A549 (cell line): ENCODE data around the gene HLA-DQB2. TPM values are rescaled to one million over a fixed set of nuclear protein-coding genes. Genes with fewer than 3 reads are reported as not detected.
"Not testable (repeated sequence)": the region's sequence is repeated elsewhere in the genome, so short reads cannot be mapped to it uniquely, and the experiment has no call there.

Experiments
- ATAC-seq, 2 experiments: fragments of 200-7000 bp in 1 of 2; fragments of >200 bp in 1 of 2; cut with Nextera tagmentation in 1 of 2; cut with Tn5 transposase in 1 of 2; 3 replicates each; pipeline versions ENCODE4 v1.8.0 to v1.9.1; 2018 to 2020; ENCODE audit warnings: mild to moderate bottlenecking in 1 of 2, moderate library complexity in 1 of 2
- CTCF ChIA-PET: fragments of 300-600 bp; sonication (Branson Sonifier 250); formaldehyde crosslinking; extraction: SDS; loops from one replicate; lab custom pipeline; 2021; ENCODE audit warnings: antibody characterized with exemption, inconsistent platforms; lab: Yijun Ruan, JAX
- POLR2A ChIA-PET: fragments of 350-600 bp; formaldehyde crosslinking; extraction: SDS; loops from one replicate; lab custom pipeline; 2021; ENCODE audit warnings: antibody characterized with exemption, inconsistent platforms; lab: Yijun Ruan, JAX
- DNase-seq, 2 experiments: peaks; one replicate each; pipeline versions ENCODE4 v3.0.0 to v3.0.0-alpha.2; 2011 to 2016; ENCODE audit warnings: low read depth in 1 of 2, low spot score in 1 of 2
- FAIRE-seq: peaks from 2 replicates; lab custom pipeline; 2011; peaks lifted over from hg19 to GRCh38; lab: Jason Lieb, UNC
- H3K27ac ChIP-seq, 2 experiments: fragments of >200 bp; sonication (Bioruptor Twin); formaldehyde crosslinking; 3 replicates each; pipeline ENCODE4 v1.5.1; 2016 to 2017
- H3K4me1 ChIP-seq: fragments of >200 bp; sonication (Bioruptor Twin); formaldehyde crosslinking; 3 replicates; pipeline ENCODE4 v1.6.1; 2016
- H3K4me2 ChIP-seq: fragments of >200 bp; sonication (Bioruptor Twin); formaldehyde crosslinking; 3 replicates; pipeline ENCODE4 v1.6.1; 2016
- H3K4me3 ChIP-seq: fragments of >200 bp; sonication (Bioruptor Twin); formaldehyde crosslinking; 3 replicates; pipeline ENCODE4 v1.5.1; 2016
- H3K9me3 ChIP-seq: fragments of >200 bp; sonication (Bioruptor Twin); formaldehyde crosslinking; 3 replicates; pipeline ENCODE4 v1.6.1; 2016
- CHD4 ChIP-seq: fragments of 200-600 bp; sonication (generic); IDR thresholded peaks from 2 replicates; pipeline ENCODE4 v1.6.1; 2016; ENCODE audit warnings: antibody characterized with exemption, mild to moderate bottlenecking, borderline replicate concordance
- FOSB ChIP-seq: fragments of 250-450 bp; sonication (Bioruptor Pico); IDR thresholded peaks from 2 replicates; pipeline ENCODE4 v1.5.0; 2020; ENCODE audit warnings: mild to moderate bottlenecking, moderate library complexity
- FOSL2 ChIP-seq, 2 experiments: fragments of 450-650 bp in 1 of 2; fragments of >200 bp in 1 of 2; sonication (Bioruptor Twin) in 1 of 2; formaldehyde crosslinking; IDR thresholded peaks; 2 replicates each; pipeline versions ENCODE4 v1.5.0 to v1.6.1; 2016 to 2020; ENCODE audit warnings: mild to moderate bottlenecking in 1 of 2, moderate library complexity in 1 of 2
- FOXS1 ChIP-seq: fragments of 250-450 bp; sonication (Bioruptor Pico); IDR thresholded peaks from 2 replicates; pipeline ENCODE4 v1.5.0; 2020; ENCODE audit warnings: mild to moderate bottlenecking, moderate library complexity
- JUNB ChIP-seq: fragments of >200 bp; sonication (Bioruptor Twin); formaldehyde crosslinking; IDR thresholded peaks from 2 replicates; pipeline ENCODE4 v1.6.1; 2016
- MAZ ChIP-seq: fragments of 150-350 bp; IDR thresholded peaks from 2 replicates; pipeline ENCODE4 v1.6.1; 2014; ENCODE audit warnings: antibody characterized with exemption, low read depth, low read length, borderline replicate concordance
- MYC ChIP-seq: IDR thresholded peaks from 2 replicates; pipeline ENCODE4 v1.6.1; 2012; ENCODE audit warnings: mild to moderate bottlenecking, inconsistent platforms, low read length, improper control_type of control experiment, borderline replicate concordance
- POLR2AphosphoS2 ChIP-seq: conservative IDR thresholded peaks from 2 replicates; pipeline ENCODE4 v1.6.1; 2012; ENCODE audit warnings: low read length, improper control_type of control experiment, inconsistent platforms
- RAD21 ChIP-seq, 2 experiments: fragments of >200 bp in 1 of 2; sonication (Bioruptor Twin) in 1 of 2; formaldehyde crosslinking in 1 of 2; IDR thresholded peaks in 1 of 2; conservative IDR thresholded peaks in 1 of 2; 2 replicates in 1 of 2; 3 replicates in 1 of 2; pipeline ENCODE4 v1.6.1; 2012 to 2018; ENCODE audit warnings: inconsistent platforms in 1 of 2
- TP53 ChIP-seq: fragments of 250-450 bp; sonication (Bioruptor Pico); IDR thresholded peaks from 2 replicates; pipeline ENCODE4 v1.5.0; 2021; ENCODE audit warnings: mild to moderate bottlenecking, moderate library complexity
- ZC3H11A ChIP-seq: fragments of 450-650 bp; IDR thresholded peaks from 2 replicates; pipeline ENCODE4 v1.6.1; 2014; ENCODE audit warnings: antibody characterized with exemption, mild to moderate bottlenecking
- ZFP36 ChIP-seq: fragments of 450-650 bp; IDR thresholded peaks from 2 replicates; pipeline ENCODE4 v1.6.1; 2014; ENCODE audit warnings: borderline replicate concordance; ENCODE audit not compliant: partially characterized antibody
- ZNF302 ChIP-seq: fragments of 250-450 bp; sonication (Bioruptor Pico); IDR thresholded peaks from 2 replicates; pipeline ENCODE4 v1.9.0; 2021; ENCODE audit warnings: inconsistent platforms, mild to moderate bottlenecking, moderate library complexity
- WGBS: methylation state at CpG from one replicate; pipeline ENCODE4 v1.1.6; 2017; ENCODE audit errors: missing lambda C conversion rate; 5-methylcytosine and 5-hydroxymethylcytosine counted together
- polyA plus RNA-seq, 4 experiments: library from polyadenylated mRNA; depleted of rRNA in 3 of 4; stranded (reverse); fragments of >200 nt; fragmentation: RNase III in 1 of 4; extraction: RNeasy Plus Mini Kit Qiagen cat#74134 plus additional on column Dnase treatment in 1 of 4; gene quantifications; 2 replicates in 3 of 4; 3 replicates in 1 of 4; pipeline ENCODE4 v1.2.3, GENCODE V29; 2011 to 2017
- TF ChIP-seq, protein P1 (sequence below): fragments of >200 bp; sonication (Bioruptor Twin); formaldehyde crosslinking; IDR thresholded peaks from 3 replicates; pipeline ENCODE4 v1.5.1; 2016
- TF ChIP-seq, protein P2 (sequence below): fragments of 200-600 bp; sonication (generic); IDR thresholded peaks from 2 replicates; pipeline ENCODE4 v1.6.1; 2016; ENCODE audit warnings: antibody characterized with exemption, mild to moderate bottlenecking, moderate library complexity
- TF ChIP-seq, protein P3 (sequence below): fragments of 250-450 bp; sonication (Bioruptor Pico); IDR thresholded peaks from 2 replicates; pipeline ENCODE4 v1.5.0; 2021; ENCODE audit warnings: mild to moderate bottlenecking, moderate library complexity, borderline replicate concordance
- TF ChIP-seq, protein P4 (sequence below): fragments of 150-350 bp; IDR thresholded peaks from 2 replicates; pipeline ENCODE4 v1.6.1; 2014; ENCODE audit warnings: low read depth, mild to moderate bottlenecking, low read length
- TF ChIP-seq, protein P5 (sequence below): IDR thresholded peaks from 2 replicates; pipeline ENCODE4 v1.6.1; 2012

The HLA-DQB2 gene
- polyA plus RNA-seq, 2 of the 4 experiments (the other 2 are of a cell fraction): not detected

DNA sequence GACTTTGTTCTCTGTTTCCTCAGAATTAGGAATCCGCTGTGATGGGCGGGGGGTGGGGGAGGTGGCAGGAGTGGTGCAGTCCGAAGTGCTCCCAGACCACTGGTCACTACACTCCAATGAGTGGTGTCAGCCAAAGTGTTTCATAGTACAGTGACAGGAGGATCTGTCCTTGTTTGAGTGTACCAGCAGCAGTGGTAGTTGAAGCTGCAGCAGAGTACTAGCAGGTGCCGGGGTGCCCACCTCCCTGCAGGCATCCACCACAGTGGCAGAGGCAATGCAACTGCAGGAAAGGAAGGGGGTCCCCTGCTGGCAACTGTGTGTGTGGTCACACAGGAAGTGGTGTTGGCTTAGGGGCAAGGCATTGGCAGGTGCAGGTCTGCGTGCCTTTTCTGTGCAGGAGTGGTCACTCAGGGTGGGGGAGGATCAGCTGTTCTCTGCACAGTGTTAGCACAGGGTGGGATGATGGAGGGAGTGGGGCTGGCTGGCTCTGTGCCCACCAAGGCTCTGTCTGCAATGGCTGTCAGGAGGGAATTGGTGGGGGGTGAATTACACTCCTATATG is 43.8 kb upstream of the HLA-DQB2 start:
- CTCF ChIA-PET: interaction anchor here (0.6 to 1.4 kb wide), 2 partner anchors 394 to 425 kb away, joined by 3 read pairs; no protein-coding TSS in a partner anchor
- FAIRE-seq (no peak), ATAC-seq (no peak)
- Histone ChIP-seq H3K4me1 (no peaks in the 10 kb centered on the region), H3K4me3 (no peak overlapping the region)
- POLR2A ChIA-PET: no interaction called here
- 80% methylated on average over 1 of the region's 5 CpGs for WGBS
- TF ChIP-seq CHD4 (no peak), FOSB (CRISPR knock-in tag) (no peak), MYC (no peak)
- TF ChIP-seq, protein P1, sequence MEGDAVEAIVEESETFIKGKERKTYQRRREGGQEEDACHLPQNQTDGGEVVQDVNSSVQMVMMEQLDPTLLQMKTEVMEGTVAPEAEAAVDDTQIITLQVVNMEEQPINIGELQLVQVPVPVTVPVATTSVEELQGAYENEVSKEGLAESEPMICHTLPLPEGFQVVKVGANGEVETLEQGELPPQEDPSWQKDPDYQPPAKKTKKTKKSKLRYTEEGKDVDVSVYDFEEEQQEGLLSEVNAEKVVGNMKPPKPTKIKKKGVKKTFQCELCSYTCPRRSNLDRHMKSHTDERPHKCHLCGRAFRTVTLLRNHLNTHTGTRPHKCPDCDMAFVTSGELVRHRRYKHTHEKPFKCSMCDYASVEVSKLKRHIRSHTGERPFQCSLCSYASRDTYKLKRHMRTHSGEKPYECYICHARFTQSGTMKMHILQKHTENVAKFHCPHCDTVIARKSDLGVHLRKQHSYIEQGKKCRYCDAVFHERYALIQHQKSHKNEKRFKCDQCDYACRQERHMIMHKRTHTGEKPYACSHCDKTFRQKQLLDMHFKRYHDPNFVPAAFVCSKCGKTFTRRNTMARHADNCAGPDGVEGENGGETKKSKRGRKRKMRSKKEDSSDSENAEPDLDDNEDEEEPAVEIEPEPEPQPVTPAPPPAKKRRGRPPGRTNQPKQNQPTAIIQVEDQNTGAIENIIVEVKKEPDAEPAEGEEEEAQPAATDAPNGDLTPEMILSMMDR: no peak
- TF ChIP-seq, all 56 proteins: peak for 0
- no peak for DNase-seq
- no peak overlapping the region for H3K4me2 ChIP-seq
- no peak overlapping the region for H3K27ac ChIP-seq
- H3K9me3 ChIP-seq: no peaks in the 10 kb centered on the region

DNA sequence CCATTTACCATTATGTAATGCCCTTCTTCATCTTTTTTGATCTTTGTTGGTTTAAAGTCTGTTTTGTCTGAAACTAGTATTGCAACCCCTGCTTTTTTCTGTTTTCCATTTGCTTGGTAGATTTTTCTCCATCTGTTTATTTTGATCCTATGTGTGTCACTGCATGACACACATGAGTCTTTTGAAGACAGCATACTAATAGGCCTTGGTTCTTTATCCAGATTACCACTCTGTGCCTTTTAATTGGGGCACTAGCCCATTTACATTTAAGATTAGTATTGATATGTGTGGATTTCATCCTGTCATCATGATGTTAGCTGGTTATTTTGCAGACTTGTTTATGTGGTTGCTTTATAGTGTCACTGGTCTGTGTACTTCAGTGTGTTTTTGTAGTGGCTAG is 42.1 kb upstream of the HLA-DQB2 start:
- POLR2A ChIA-PET, H3K27ac ChIP-seq, H3K9me3 ChIP-seq, DNase-seq, H3K4me2 ChIP-seq, H3K4me1 ChIP-seq, H3K4me3 ChIP-seq, ATAC-seq, FAIRE-seq: not testable (repeated sequence)
- CTCF ChIA-PET: interaction anchor here (0.7 to 1.2 kb wide), 2 partner anchors 9 to 21 kb away, joined by 3 to 5 read pairs; no protein-coding TSS in a partner anchor

DNA sequence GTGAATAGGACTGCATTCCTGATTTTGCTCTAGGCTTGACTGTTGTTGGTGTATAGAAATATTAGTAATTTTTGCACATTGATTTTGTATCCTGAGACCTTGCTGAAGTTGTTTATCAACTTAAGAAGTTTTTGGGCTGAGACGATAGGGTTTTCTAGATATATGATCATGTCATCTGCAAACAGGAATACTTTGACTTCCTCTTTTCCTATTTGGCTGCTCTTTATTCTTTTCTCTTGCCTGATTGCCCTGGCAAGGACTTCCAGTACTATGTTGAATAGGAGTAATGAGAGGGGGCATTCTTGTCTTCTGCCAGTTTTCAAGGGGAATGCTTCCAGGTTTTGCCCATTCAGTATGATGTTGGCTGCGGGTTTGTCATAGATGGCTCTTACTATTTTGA is 40.1 kb upstream of the HLA-DQB2 start:
- WGBS: 34% methylated on average over 2 of the region's 2 CpGs
- Histone ChIP-seq H3K4me2 (no peak overlapping the region), H3K4me1 (no peaks in the 10 kb centered on the region), H3K4me3 (no peak overlapping the region), H3K27ac (no peak overlapping the region), H3K9me3 (peaks cover 6% of the 10 kb centered on the region; the same call in 1 of the 3 replicates)
- ChIA-PET POLR2A (no interaction called here), CTCF (interaction anchor here (1.1 to 2.3 kb wide), 2 partner anchors 9 to 65 kb away, joined by 4 to 7 read pairs; no protein-coding TSS in a partner anchor)
- DNase-seq (no peak), FAIRE-seq (no peak), ATAC-seq (no peak)
- TF ChIP-seq JUNB: no peak
- no peak for TF ChIP-seq MYC
- TF ChIP-seq MAZ: no peak
- TF ChIP-seq, protein P2, sequence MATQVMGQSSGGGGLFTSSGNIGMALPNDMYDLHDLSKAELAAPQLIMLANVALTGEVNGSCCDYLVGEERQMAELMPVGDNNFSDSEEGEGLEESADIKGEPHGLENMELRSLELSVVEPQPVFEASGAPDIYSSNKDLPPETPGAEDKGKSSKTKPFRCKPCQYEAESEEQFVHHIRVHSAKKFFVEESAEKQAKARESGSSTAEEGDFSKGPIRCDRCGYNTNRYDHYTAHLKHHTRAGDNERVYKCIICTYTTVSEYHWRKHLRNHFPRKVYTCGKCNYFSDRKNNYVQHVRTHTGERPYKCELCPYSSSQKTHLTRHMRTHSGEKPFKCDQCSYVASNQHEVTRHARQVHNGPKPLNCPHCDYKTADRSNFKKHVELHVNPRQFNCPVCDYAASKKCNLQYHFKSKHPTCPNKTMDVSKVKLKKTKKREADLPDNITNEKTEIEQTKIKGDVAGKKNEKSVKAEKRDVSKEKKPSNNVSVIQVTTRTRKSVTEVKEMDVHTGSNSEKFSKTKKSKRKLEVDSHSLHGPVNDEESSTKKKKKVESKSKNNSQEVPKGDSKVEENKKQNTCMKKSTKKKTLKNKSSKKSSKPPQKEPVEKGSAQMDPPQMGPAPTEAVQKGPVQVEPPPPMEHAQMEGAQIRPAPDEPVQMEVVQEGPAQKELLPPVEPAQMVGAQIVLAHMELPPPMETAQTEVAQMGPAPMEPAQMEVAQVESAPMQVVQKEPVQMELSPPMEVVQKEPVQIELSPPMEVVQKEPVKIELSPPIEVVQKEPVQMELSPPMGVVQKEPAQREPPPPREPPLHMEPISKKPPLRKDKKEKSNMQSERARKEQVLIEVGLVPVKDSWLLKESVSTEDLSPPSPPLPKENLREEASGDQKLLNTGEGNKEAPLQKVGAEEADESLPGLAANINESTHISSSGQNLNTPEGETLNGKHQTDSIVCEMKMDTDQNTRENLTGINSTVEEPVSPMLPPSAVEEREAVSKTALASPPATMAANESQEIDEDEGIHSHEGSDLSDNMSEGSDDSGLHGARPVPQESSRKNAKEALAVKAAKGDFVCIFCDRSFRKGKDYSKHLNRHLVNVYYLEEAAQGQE: no peak
- TF ChIP-seq, protein P3, sequence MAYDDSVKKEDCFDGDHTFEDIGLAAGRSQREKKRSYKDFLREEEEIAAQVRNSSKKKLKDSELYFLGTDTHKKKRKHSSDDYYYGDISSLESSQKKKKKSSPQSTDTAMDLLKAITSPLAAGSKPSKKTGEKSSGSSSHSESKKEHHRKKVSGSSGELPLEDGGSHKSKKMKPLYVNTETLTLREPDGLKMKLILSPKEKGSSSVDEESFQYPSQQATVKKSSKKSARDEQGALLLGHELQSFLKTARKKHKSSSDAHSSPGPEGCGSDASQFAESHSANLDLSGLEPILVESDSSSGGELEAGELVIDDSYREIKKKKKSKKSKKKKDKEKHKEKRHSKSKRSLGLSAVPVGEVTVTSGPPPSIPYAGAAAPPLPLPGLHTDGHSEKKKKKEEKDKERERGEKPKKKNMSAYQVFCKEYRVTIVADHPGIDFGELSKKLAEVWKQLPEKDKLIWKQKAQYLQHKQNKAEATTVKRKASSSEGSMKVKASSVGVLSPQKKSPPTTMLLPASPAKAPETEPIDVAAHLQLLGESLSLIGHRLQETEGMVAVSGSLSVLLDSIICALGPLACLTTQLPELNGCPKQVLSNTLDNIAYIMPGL (CRISPR knock-in tag): no peak
- TF ChIP-seq ZNF302 (CRISPR knock-in tag): no peak
- TF ChIP-seq TP53 (CRISPR knock-in tag): no peak
- no peak for TF ChIP-seq ZFP36
- TF ChIP-seq FOXS1 (CRISPR knock-in tag): no peak
- TF ChIP-seq, protein P4, sequence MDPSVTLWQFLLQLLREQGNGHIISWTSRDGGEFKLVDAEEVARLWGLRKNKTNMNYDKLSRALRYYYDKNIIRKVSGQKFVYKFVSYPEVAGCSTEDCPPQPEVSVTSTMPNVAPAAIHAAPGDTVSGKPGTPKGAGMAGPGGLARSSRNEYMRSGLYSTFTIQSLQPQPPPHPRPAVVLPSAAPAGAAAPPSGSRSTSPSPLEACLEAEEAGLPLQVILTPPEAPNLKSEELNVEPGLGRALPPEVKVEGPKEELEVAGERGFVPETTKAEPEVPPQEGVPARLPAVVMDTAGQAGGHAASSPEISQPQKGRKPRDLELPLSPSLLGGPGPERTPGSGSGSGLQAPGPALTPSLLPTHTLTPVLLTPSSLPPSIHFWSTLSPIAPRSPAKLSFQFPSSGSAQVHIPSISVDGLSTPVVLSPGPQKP: no peak
- TF ChIP-seq, protein P5, sequence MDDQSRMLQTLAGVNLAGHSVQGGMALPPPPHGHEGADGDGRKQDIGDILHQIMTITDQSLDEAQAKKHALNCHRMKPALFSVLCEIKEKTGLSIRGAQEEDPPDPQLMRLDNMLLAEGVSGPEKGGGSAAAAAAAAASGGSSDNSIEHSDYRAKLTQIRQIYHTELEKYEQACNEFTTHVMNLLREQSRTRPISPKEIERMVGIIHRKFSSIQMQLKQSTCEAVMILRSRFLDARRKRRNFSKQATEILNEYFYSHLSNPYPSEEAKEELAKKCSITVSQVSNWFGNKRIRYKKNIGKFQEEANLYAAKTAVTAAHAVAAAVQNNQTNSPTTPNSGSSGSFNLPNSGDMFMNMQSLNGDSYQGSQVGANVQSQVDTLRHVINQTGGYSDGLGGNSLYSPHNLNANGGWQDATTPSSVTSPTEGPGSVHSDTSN: no peak
- no peak for TF ChIP-seq POLR2AphosphoS2
- no peak for TF ChIP-seq FOSB (CRISPR knock-in tag)
- no peak for TF ChIP-seq RAD21 (conservative IDR thresholded peaks at IDR 0.05 in 1 of 2, IDR thresholded peaks at IDR 0.05 in 1 of 2)
- TF ChIP-seq, protein P1: no peak
- TF ChIP-seq ZC3H11A: no peak
- TF ChIP-seq FOSL2 (IDR thresholded peaks at IDR 0.05): no peak
- TF ChIP-seq FOSL2 (CRISPR knock-in tag; IDR thresholded peaks at IDR 0.05): no peak
